B cell (primary cell): Measurements from ENCODE around the gene ALDH1A1. TPM values are rescaled to one million over a fixed set of nuclear protein-coding genes. Genes with fewer than 3 reads are reported as not detected.

ENCODE experiments used
- ATAC-seq: fragments of 200-7000 bp; cut with Tn5 transposase; one replicate; pipeline ENCODE4 v1.10.0; 2021; ENCODE audit warnings: low read depth, mild to moderate bottlenecking, moderate number of reproducible peaks, moderate library complexity
- CTCF ChIA-PET: fragments of 350-600 bp; sonication (Branson Sonifier 250); formaldehyde crosslinking; loops from one replicate; lab custom pipeline; 2021; ENCODE audit warnings: antibody characterized with exemption, inconsistent platforms; lab: Charles Lee
- POLR2A ChIA-PET: fragments of 350-600 bp; sonication (Branson Sonifier 250); formaldehyde crosslinking; loops from one replicate; lab custom pipeline; 2021; ENCODE audit warnings: antibody characterized with exemption; lab: Charles Lee
- DNase-seq: peaks from one replicate; pipeline ENCODE4 v3.0.0; 2013
- H2AFZ ChIP-seq: 2 replicates; pipeline ENCODE4 v1.6.1; 2012; ENCODE audit warnings: mild to moderate bottlenecking, low read depth, low read length; ENCODE audit not compliant: insufficient read depth, poor library complexity, severe bottlenecking
- H3K27ac ChIP-seq, 2 donors: 1 replicate in 1 of 2; 2 replicates in 1 of 2; pipeline ENCODE4 v1.5.1; 2012 to 2013; ENCODE audit warnings: low read length in 2 of 2, mild to moderate bottlenecking in 2 of 2, moderate library complexity in 1 of 2
- H3K27me3 ChIP-seq, 4 experiments: fragments of 200-600 bp in 1 of 4; sonication (generic) in 1 of 4; replicated peaks in 1 of 4; 1 replicate in 2 of 4; 2 replicates in 2 of 4; pipeline versions ENCODE4 v1.6.1 to v1.7.0; 2013 to 2016; ENCODE audit warnings: low read length in 3 of 4, mild to moderate bottlenecking in 2 of 4, mixed read lengths in 1 of 4, moderate library complexity in 1 of 4; ENCODE audit not compliant: insufficient read depth in 4 of 4, control insufficient read depth in 3 of 4; ENCODE audit errors: control extremely low read depth in 1 of 4
- H3K36me3 ChIP-seq, 2 experiments: replicated peaks in 1 of 2; 1 replicate in 1 of 2; 2 replicates in 1 of 2; pipeline versions ENCODE4 v1.6.1 to v1.7.1; 2013; ENCODE audit warnings: low read length in 1 of 2; ENCODE audit not compliant: insufficient read depth in 2 of 2, control insufficient read depth in 1 of 2; ENCODE audit errors: control extremely low read depth in 1 of 2, extremely low read depth in 1 of 2
- H3K4me1 ChIP-seq, 2 donors: fragments of 200-600 bp in 1 of 2; sonication (generic) in 1 of 2; 1 replicate in 1 of 2; 2 replicates in 1 of 2; pipeline versions ENCODE4 v1.5.1 to v1.6.1; 2013 to 2017; ENCODE audit warnings: low read length in 2 of 2; ENCODE audit not compliant: control insufficient read depth in 2 of 2, insufficient read depth in 2 of 2
- H3K4me2 ChIP-seq: replicated peaks from 2 replicates; pipeline ENCODE3; 2012; ENCODE audit warnings: mild to moderate bottlenecking, low read depth, low read length; ENCODE audit not compliant: poor library complexity, severe bottlenecking
- H3K4me3 ChIP-seq, 5 experiments: fragments of 200-600 bp in 1 of 5; sonication (generic) in 1 of 5; 1 replicate in 3 of 5; 2 replicates in 2 of 5; pipeline versions ENCODE4 v1.5.1 to v1.7.0; 2011 to 2016; ENCODE audit warnings: low read length in 4 of 5, mild to moderate bottlenecking in 4 of 5, low read depth in 2 of 5, control low read depth in 1 of 5, moderate library complexity in 1 of 5; ENCODE audit not compliant: insufficient read depth in 1 of 5; ENCODE audit errors: control extremely low read depth in 1 of 5, extremely low read depth in 1 of 5
- H3K79me2 ChIP-seq: fragments of 200-600 bp; sonication (generic); one replicate; pipeline ENCODE4 v1.6.0; 2016; ENCODE audit warnings: low read length; ENCODE audit not compliant: control insufficient read depth, insufficient read depth
- H3K9ac ChIP-seq: fragments of 200-600 bp; sonication (generic); 2 replicates; pipeline ENCODE4 v1.6.1; 2017; ENCODE audit warnings: mild to moderate bottlenecking, low read length, moderate library complexity
- H3K9me3 ChIP-seq, 3 donors: one replicate each; pipeline versions ENCODE4 v1.6.1 to v1.7.1; 2013; ENCODE audit warnings: low read length in 2 of 3; ENCODE audit not compliant: control insufficient read depth in 2 of 3, insufficient read depth in 1 of 3; ENCODE audit errors: control extremely low read depth in 1 of 3
- H4K20me1 ChIP-seq: 2 replicates; pipeline ENCODE4 v1.6.0; 2012; ENCODE audit warnings: mild to moderate bottlenecking, low read length; ENCODE audit not compliant: insufficient read depth, control insufficient read depth, poor library complexity, severe bottlenecking
- H3K27ac Mint-ChIP-seq: one replicate; pipeline ENCODE4 v1.8.0; 2021; ENCODE audit warnings: mixed read lengths
- H3K27me3 Mint-ChIP-seq: one replicate; pipeline ENCODE4 v1.8.0; 2021; ENCODE audit warnings: mixed read lengths
- H3K4me1 Mint-ChIP-seq: one replicate; pipeline ENCODE4 v1.8.0; 2021; ENCODE audit warnings: mixed read lengths
- H3K4me3 Mint-ChIP-seq: one replicate; pipeline ENCODE4 v1.8.0; 2021; ENCODE audit warnings: mixed read lengths
- H3K9me3 Mint-ChIP-seq: one replicate; pipeline ENCODE4 v1.8.0; 2022; ENCODE audit warnings: mixed read lengths; ENCODE audit not compliant: insufficient read depth
- EZH2 ChIP-seq: IDR thresholded peaks from 2 replicates; pipeline ENCODE4 v1.6.1; 2012; ENCODE audit warnings: borderline replicate concordance, low read depth, mild to moderate bottlenecking, moderate library complexity, low read length; ENCODE audit not compliant: insufficient read depth, poor library complexity, severe bottlenecking
- WGBS: methylation state at CpG from one replicate; pipeline ENCODE4 v1.1.5; 2013; ENCODE audit warnings: missing lambda C conversion rate; ENCODE audit not compliant: insufficient coverage; 5-methylcytosine and 5-hydroxymethylcytosine counted together
- intact Hi-C: fragments of 100-400 bp; cut with micrococcal nuclease; formaldehyde crosslinking; loops from one replicate; pipeline ENCODE4 v1.10.0; 2022
- polyA plus RNA-seq: library from polyadenylated mRNA; depleted of rRNA; stranded (reverse); fragments of >200 nt; gene quantifications from 2 replicates; pipeline ENCODE4 v1.2.3, GENCODE V29; 2012
- total RNA-seq, 2 donors: library from RNA; stranded (reverse); fragments of 120-200 nt in 1 of 2; gene quantifications; 1 replicate in 1 of 2; 2 replicates in 1 of 2; pipeline versions ENCODE4 v1.2.3 to v1.2.4, GENCODE V29; 2013 to 2022
- TF ChIP-seq, protein P1 (sequence below): fragments of 200-600 bp; IDR thresholded peaks from one replicate; pipeline ENCODE4 v1.8.0; 2022; ENCODE audit warnings: antibody characterized with exemption, mild to moderate bottlenecking

Gene ALDH1A1
- total and polyA plus RNA-seq, 2 donors (not counting 1 experiment from before 2014, with no cell fraction given) = 0.43 TPM; not detected in 1

DNA sequence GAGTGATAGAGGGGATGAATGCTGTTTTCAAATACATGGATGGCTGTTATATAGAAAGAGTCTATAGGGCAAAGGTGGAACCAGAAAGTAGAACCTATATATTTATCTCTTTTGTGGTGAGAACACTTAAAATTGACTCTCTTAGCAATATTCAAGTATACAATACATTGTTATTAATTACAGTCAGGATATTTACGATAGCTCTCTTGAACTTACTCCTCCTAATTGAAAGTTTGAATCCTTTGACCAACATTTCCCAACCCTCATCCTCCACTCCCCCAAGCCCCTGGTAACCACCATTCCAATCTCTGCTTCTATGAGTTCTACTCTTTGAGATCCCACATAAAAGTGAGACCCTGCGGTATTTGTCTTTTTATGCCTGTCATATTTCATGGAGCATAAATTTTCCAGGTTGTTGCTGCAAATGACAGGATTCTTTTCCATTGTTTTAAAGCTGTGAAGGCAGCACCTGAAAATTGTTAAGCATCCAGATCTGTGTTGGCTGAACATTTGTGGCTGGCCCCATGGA, 41.5 kb downstream of the ALDH1A1 start:
- H3K79me2 ChIP-seq = no peaks in the 10 kb centered on the region
- TF ChIP-seq, protein P1, sequence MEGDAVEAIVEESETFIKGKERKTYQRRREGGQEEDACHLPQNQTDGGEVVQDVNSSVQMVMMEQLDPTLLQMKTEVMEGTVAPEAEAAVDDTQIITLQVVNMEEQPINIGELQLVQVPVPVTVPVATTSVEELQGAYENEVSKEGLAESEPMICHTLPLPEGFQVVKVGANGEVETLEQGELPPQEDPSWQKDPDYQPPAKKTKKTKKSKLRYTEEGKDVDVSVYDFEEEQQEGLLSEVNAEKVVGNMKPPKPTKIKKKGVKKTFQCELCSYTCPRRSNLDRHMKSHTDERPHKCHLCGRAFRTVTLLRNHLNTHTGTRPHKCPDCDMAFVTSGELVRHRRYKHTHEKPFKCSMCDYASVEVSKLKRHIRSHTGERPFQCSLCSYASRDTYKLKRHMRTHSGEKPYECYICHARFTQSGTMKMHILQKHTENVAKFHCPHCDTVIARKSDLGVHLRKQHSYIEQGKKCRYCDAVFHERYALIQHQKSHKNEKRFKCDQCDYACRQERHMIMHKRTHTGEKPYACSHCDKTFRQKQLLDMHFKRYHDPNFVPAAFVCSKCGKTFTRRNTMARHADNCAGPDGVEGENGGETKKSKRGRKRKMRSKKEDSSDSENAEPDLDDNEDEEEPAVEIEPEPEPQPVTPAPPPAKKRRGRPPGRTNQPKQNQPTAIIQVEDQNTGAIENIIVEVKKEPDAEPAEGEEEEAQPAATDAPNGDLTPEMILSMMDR = no peak
- no peak for TF ChIP-seq EZH2
- H3K27ac ChIP-seq = no peak overlapping the region
- 100% methylated on average over 1 of the region's 2 CpGs for WGBS
- H3K36me3 ChIP-seq = no peaks in the 10 kb centered on the region
- H3K27me3 ChIP-seq = no peaks in the 10 kb centered on the region
- peaks cover 3% of the 10 kb centered on the region for H3K27me3 Mint-ChIP-seq
- no peaks in the 10 kb centered on the region for H3K9me3 ChIP-seq
- no peak overlapping the region for H3K4me3 Mint-ChIP-seq
- CTCF ChIA-PET = no interaction called here
- DNase-seq (no peak), ATAC-seq (no peak)
- POLR2A ChIA-PET = no interaction called here
- H4K20me1 ChIP-seq = no peaks in the 10 kb centered on the region
- no peak overlapping the region for H2AFZ ChIP-seq
- no peaks in the 10 kb centered on the region for H3K4me1 Mint-ChIP-seq
- H3K4me1 ChIP-seq = no peaks in the 10 kb centered on the region
- H3K4me2 ChIP-seq = no peak overlapping the region
- H3K27ac Mint-ChIP-seq = no peak overlapping the region
- H3K4me3 ChIP-seq = no peak overlapping the region
- H3K9ac ChIP-seq = no peak overlapping the region
- intact Hi-C loops = no loop called here
- H3K9me3 Mint-ChIP-seq = no peaks in the 10 kb centered on the region

DNA sequence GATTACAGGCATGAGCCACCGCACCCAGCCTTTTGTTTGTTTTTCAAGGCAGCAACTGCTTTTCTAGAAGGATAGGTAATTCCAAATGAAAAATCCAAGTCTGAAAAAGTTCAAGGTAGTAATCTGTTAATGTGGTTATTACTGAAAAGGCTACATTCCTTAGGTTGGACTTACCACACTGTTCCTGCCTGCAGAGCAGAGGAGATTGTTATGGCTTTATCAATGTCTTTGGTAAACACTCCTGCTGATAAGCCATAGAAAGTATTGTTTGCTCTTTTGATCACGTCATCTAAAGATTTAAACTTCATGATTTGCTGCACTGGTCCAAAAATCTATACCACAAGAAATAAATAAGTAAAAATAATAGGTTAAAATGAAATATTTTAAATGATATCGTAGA, 43.4 kb downstream of the ALDH1A1 start:
- Mint-ChIP-seq H3K4me1 (no peaks in the 10 kb centered on the region), H3K27ac (no peak overlapping the region), H3K9me3 (no peaks in the 10 kb centered on the region), H3K4me3 (no peak overlapping the region), H3K27me3 (peaks cover 3% of the 10 kb centered on the region)
- ChIA-PET CTCF (no interaction called here), POLR2A (no interaction called here)
- no peak for TF ChIP-seq EZH2
- Histone ChIP-seq H3K79me2 (no peaks in the 10 kb centered on the region), H3K27me3 (no peaks in the 10 kb centered on the region), H3K9ac (no peak overlapping the region), H3K27ac (no peak overlapping the region), H3K36me3 (no peaks in the 10 kb centered on the region), H3K9me3 (no peaks in the 10 kb centered on the region), H3K4me3 (no peak overlapping the region), H4K20me1 (no peaks in the 10 kb centered on the region), H3K4me1 (no peaks in the 10 kb centered on the region), H2AFZ (no peak overlapping the region), H3K4me2 (no peak overlapping the region)
- intact Hi-C loops = no loop called here
- WGBS = no CpG with 5 or more reads among the region's 3 CpGs
- DNase-seq = no peak
- ATAC-seq = no peak
